VCaP (cell line): ENCODE results near the gene CABLES1.

Experiments
- H3K27ac ChIP-seq: fragments of 450-650 bp; 2 replicates; pipeline ENCODE4 v1.5.1; 2017
- TF ChIP-seq, protein P1 (sequence below): fragments of 450-650 bp; conservative IDR thresholded peaks from 2 replicates; pipeline ENCODE4 v1.5.1; 2017; ENCODE audit warnings: mild to moderate bottlenecking, moderate library complexity

CABLES1 gene

DNA sequence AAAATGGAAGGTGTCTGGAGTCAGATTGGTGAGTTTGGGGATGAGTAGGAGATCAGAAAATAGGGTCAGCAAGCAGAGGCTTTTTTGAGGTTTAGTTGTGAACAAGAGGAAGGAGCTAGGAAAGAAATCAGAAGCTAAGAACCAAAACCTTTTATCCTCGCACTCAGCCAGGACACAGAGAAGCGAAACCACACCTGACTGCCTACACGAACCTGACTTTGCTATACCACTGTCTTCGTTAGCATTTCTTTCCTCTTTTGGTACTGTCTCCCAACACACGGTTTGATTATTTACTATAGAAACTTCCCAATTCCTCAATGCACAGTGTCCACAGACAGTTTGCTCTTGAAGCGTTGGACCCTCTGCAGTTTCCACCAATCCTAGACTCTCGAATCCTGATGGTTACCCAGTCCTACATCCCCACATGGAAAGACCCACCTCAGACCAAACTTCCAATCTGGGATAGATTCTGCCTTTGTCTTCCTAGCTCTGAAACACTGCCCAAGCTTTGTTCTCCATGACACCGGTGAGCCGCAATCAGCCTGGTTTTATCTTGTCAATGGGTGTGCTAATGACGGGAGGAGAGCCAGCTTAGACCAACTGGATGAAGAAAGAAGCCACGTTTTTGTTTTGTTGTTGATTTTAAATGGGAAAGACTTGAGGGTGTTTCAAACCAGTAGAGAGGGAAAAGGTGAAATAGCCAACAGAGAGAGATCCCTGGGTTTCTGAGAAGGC lies 137.4 kb downstream of the CABLES1 start:
- no peak overlapping the region for H3K27ac ChIP-seq
- TF ChIP-seq, protein P1, sequence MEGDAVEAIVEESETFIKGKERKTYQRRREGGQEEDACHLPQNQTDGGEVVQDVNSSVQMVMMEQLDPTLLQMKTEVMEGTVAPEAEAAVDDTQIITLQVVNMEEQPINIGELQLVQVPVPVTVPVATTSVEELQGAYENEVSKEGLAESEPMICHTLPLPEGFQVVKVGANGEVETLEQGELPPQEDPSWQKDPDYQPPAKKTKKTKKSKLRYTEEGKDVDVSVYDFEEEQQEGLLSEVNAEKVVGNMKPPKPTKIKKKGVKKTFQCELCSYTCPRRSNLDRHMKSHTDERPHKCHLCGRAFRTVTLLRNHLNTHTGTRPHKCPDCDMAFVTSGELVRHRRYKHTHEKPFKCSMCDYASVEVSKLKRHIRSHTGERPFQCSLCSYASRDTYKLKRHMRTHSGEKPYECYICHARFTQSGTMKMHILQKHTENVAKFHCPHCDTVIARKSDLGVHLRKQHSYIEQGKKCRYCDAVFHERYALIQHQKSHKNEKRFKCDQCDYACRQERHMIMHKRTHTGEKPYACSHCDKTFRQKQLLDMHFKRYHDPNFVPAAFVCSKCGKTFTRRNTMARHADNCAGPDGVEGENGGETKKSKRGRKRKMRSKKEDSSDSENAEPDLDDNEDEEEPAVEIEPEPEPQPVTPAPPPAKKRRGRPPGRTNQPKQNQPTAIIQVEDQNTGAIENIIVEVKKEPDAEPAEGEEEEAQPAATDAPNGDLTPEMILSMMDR: no peak

DNA sequence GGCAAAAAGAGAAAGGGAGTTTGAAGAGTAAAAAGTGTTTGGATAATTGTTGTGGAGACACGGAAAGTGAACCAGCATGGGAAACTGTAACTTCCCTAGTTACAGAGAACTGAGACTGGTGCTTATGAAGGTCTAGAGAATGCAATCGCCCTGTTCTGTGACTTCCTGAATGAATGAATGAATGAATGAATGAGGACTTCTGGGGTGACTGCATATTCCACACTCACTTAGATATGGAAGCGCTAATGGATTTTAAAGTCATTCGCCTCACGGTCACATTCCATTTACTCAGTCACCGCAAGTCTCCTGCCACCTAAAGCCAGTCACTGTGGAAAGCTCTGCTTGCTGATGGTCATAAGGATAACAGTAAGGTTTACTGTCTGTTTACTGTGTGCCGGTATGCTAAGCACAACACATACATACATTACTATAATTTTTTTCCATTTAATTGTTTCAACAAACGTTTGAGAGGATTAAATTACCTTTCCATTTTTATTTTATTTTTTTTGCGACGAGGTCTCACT lies 138.2 kb downstream of the CABLES1 start:
- H3K27ac ChIP-seq: no peak overlapping the region
- TF ChIP-seq, protein P1: no peak

DNA sequence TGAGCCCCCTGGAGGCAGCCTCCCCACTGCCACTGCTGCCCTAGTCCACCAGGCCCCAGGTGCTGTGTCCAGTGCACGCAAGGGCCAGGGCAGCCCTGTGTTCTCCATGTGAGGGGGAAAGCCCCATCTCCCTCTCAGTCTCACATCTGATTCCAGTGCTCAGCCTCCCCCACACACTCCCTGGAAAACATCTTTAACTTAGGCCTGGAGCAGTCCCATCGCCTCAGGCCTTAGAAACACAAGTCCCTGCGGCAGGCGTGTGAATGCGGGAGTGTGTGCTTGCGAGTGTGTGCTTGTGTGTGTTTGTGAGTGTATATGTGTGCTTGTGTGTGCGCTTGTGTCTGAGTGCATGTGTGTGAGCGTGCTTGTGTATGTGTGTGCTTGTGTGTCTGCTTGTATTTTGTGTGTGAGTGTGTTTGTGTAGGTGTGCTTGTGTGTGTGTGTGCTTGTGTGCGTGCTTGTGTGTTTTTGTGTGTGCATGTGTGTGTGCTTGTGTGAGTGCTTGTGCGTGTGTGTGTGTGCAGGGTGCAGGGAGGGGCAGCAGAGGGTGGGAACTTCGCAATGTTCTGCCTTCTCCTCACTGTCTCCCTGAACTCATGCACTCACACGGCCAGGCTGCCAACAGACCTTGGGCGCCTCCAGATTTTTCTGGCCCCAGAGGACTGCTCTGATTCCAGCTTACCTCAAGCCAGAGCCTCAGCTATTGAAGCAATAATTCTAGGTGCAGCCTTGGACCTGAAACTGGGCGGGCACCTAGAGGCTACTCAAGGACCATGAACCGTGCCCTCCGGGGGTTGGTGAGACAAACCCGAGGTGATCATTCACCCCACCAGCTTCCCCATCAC lies 139.6 kb downstream of the CABLES1 start:
- no peak overlapping the region for H3K27ac ChIP-seq
- TF ChIP-seq, protein P1: no peak

DNA sequence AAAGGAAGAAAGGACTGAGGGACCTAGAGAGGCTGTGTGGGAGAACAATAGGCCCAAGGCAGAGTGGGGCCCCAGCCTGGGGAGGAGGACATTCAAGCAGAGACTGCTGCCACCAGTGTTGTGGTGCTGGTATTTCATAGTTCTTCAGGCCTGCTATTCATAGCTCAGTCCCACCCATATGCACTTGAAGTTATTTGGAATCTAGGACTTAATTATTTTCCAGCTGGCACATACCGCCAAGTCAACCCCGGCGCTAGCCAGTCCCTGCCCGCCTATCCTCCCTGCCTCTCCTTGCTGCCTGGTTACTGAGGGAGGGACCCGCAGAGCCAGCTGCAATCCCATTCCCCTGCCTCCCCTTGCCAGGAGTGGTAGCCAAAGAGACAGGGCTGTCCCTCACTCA lies 141.2 kb downstream of the CABLES1 start:
- TF ChIP-seq, protein P1: no peak

DNA sequence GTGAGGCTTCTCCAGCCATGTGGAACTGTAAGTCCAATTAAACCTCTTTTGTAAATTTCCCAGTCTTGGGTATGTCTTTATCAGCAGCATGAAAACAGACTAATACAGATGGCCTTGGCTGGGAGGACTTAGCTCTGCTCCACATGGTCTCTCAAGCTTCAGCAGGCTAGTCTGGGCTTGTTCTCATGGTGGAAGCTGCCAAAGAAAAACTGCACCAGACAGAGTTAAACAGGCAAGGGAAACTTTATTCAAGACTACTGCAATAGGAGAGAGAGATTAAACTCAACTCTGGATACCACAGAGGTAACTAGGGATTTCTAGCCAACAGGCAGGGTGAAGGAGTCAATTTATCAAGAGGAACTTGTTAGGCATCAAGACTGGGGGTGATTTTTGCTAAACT lies 142.1 kb downstream of the CABLES1 start:
- TF ChIP-seq, protein P1: no peak
- H3K27ac ChIP-seq: no peak overlapping the region

More for the DNA sequence above, 141.2 kb downstream of the CABLES1 start:
- no peak overlapping the region for H3K27ac ChIP-seq

DNA sequence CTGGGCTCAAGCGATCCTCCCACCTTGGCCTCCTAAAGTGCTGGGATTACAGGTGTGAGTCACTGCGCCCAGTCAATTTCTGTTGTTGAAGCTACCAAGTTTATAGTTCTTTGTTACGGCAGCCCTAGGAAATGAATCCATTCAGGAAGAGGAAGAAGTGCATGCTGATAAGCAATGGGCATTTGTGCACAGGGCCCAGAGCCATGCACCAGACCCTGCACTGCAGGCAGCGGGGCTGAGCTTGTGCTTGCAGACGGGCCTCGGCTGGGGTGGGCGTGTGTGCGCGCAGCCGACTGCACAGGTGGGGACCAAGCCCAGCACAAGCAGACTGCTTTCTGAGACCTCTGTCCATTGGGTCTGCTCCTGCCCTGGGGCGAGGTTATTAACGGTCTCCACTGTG lies 144.6 kb downstream of the CABLES1 start:
- no peak overlapping the region for H3K27ac ChIP-seq
- TF ChIP-seq, protein P1: no peak

DNA sequence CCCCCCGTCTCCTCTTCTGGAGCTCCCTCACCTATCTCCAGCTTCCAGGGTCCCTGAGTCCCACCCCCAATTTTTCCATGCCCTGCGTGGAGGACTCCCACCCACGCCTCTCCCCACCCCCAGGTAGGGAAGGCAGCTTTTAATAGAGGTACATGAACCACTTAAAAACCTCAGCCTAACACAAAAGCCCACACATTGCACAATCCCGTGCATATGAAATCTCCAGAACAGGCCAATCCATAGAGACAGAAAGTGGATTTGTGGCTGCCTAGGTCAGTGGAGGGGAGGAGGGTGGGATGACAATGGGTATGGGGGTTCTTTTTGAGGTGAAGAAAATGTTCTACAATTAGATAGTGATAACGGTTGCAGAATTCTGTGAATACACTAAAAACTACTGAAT lies 145.6 kb downstream of the CABLES1 start:
- TF ChIP-seq, protein P1: no peak
- no peak overlapping the region for H3K27ac ChIP-seq
